ENCODE results near the gene IL15RA.

Gene IL15RA

GRCh38 chr10:5959581-5960069, 17.7 kb downstream of the IL15RA start:
- H3K4me3 ChIP-seq (ENCODE audit: low read depth, low read length): no peak overlapping the region
- no peak for DNase-seq (ENCODE audit: low read depth)
- TF ChIP-seq CTCF (IDR thresholded peaks at IDR 0.05; ENCODE audit: control insufficient read depth, extremely low read depth, insufficient read depth): no peak

- no peak for DNase-seq (ENCODE audit: low read depth)
- no peak for TF ChIP-seq CTCF (IDR thresholded peaks at IDR 0.05; ENCODE audit: control insufficient read depth, extremely low read depth, insufficient read depth)
Measured at GRCh38 chr10:5959142-5959541, 18.2 kb downstream of the IL15RA start.

GRCh38 chr10:5958675-5959074, 18.7 kb downstream of the IL15RA start:
- no peak for TF ChIP-seq CTCF (IDR thresholded peaks at IDR 0.05; ENCODE audit: control insufficient read depth, extremely low read depth, insufficient read depth)
- no peak overlapping the region for H3K4me3 ChIP-seq (ENCODE audit: low read depth, low read length)
- DNase-seq (ENCODE audit: low read depth): no peak

More at GRCh38 chr10:5959142-5959541, 18.2 kb downstream of the IL15RA start:
- no peak overlapping the region for H3K4me3 ChIP-seq (ENCODE audit: low read depth, low read length)

- peak; percentile 36 for DNase-seq (ENCODE audit: low read depth)
- TF ChIP-seq CTCF (IDR thresholded peaks at IDR 0.05; ENCODE audit: control insufficient read depth, extremely low read depth, insufficient read depth): no peak
- no peak overlapping the region for H3K4me3 ChIP-seq (ENCODE audit: low read depth, low read length)
Measured at GRCh38 chr10:5958077-5958476, 19.3 kb downstream of the IL15RA start.

- DNase-seq (ENCODE audit: low read depth): no peak
- no peak overlapping the region for H3K4me3 ChIP-seq (ENCODE audit: low read depth, low read length)
- TF ChIP-seq CTCF (IDR thresholded peaks at IDR 0.05; ENCODE audit: control insufficient read depth, extremely low read depth, insufficient read depth): no peak
Measured at GRCh38 chr10:5956146-5956936, 21.0 kb downstream of the IL15RA start.

GRCh38 chr10:5953676-5954075, 23.7 kb downstream of the IL15RA start:
- no peak overlapping the region for H3K4me3 ChIP-seq (ENCODE audit: low read depth, low read length)
- TF ChIP-seq CTCF (IDR thresholded peaks at IDR 0.05; ENCODE audit: control insufficient read depth, extremely low read depth, insufficient read depth): no peak
- DNase-seq (ENCODE audit: low read depth): no peak

All from LNCaP clone FGC (cell line).